Astrocyte of the spinal cord (primary cell): ENCODE measurements around the gene UBL3.

ENCODE experiments used
- DNase-seq: peaks from one replicate; pipeline ENCODE4 v3.0.0; 2011; ENCODE audit warnings: low read depth, low spot score
- H3K4me3 ChIP-seq: 2 replicates; pipeline ENCODE4 v1.5.1; 2011; ENCODE audit warnings: low read depth, mild to moderate bottlenecking, low read length, moderate library complexity
- CTCF ChIP-seq: IDR thresholded peaks from 2 replicates; pipeline ENCODE4 v1.5.1; 2012; ENCODE audit warnings: low read depth, mild to moderate bottlenecking, low read length, inconsistent platforms
- in situ Hi-C: cut with HindIII; loops from 2 replicates; pipeline ENCODE4 v1.10.0; 2017; ENCODE audit warnings: low sequenced_read_pairs

UBL3 gene

DNA sequence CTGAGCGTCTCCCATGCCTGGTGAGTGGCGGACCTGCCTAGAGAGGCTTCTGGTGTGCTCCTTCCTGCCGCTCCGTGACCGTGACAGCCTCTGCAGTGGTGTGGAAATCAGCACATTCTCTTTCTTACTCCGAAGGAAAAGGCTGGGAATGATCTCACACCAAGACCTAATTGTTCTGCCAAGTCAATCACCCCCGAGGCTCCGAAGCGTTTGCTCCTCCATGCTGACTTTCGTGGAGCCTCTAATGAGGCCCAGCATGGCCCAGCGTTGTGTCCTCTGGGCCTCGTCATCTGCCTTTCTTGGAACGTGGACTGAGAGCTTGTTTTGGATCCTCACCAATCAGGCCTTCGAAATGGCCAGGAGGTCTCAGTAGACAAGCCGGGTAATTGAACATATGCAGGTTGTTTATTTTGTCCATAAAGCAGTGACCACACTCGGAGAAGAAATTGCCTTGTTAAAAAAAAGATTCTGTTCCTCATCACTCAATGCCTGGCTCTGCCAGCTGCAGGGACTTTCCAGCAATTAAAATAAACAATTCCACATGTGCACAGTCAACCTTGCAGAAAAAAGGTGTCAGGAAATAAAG lies 107.1 kb downstream of the UBL3 start:
- DNase-seq = peak; percentile 58
- in situ Hi-C loops = no loop called here
- no peak for TF ChIP-seq CTCF

GRCh38 chr13:29740961-29741360 lies 109.5 kb downstream of the UBL3 start:
- in situ Hi-C loops = no loop called here
- DNase-seq = no peak
- TF ChIP-seq CTCF = no peak
- H3K4me3 ChIP-seq = no peak overlapping the region

More for the DNA sequence above, 107.1 kb downstream of the UBL3 start:
- H3K4me3 ChIP-seq = no peak overlapping the region

DNA sequence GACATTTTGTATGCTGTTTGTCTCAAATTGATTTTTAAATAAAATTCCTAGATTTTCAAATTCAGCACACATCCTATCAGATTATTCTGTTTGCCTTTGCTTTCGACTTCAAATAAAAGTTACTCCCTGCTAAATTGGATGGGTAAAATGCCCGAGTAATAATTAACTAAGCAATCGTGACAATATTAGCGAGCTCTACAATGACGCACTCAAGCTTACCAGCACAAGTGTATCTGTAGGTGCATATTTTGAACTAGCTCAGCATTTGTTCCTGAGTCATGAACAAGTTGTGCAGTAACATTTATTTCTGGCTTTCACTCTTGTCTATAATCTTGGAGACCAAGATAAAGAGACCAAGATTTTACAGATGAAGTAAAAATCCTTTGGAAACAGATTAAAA lies 113.4 kb downstream of the UBL3 start:
- in situ Hi-C loops = no loop called here
- no peak overlapping the region for H3K4me3 ChIP-seq
- no peak for TF ChIP-seq CTCF
- DNase-seq = no peak

- in situ Hi-C loops = no loop called here
- no peak for DNase-seq
- TF ChIP-seq CTCF = no peak
- no peak overlapping the region for H3K4me3 ChIP-seq
These were observed 117.2 kb downstream of the UBL3 start for GRCh38 chr13:29733147-29733611.

DNA sequence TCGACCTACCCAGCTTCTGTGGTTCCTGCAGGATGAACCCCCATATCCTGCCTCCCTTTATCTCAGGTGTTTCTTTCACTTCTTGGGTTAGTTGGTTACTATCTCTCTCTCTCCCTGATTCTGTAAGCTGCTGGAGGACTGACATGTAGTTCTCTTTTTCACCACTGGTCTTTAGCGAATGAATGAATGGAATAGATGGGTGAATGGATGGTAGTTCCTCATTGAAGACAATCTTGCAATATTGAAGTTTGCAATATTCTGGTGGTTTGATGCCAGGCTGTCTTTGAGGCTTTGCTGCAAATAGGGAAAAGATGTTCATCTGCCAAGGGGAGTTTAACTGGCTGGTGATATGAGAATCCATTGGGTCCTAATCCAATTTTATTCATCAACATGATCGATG lies 120.2 kb downstream of the UBL3 start:
- H3K4me3 ChIP-seq = no peak overlapping the region
- no peak for TF ChIP-seq CTCF
- DNase-seq = no peak
- in situ Hi-C loops = no loop called here

GRCh38 chr13:29722415-29722814 lies 128.0 kb downstream of the UBL3 start:
- in situ Hi-C loops = no loop called here
- H3K4me3 ChIP-seq = no peak overlapping the region
- TF ChIP-seq CTCF = no peak
- DNase-seq = no peak
